A549 (cell line): ENCODE measurements around the gene CNTN1.

Source experiments
- BCL3 ChIP-seq: fragments of >200 bp; sonication (Bioruptor Twin); formaldehyde crosslinking; IDR thresholded peaks from 3 replicates; pipeline ENCODE4 v1.6.1; 2016
- CEBPB ChIP-seq, 2 experiments: fragments of >200 bp in 1 of 2; sonication (Bioruptor Twin) in 1 of 2; formaldehyde crosslinking in 1 of 2; IDR thresholded peaks; 2 replicates each; pipeline ENCODE4 v1.6.1; 2012 to 2016
- CHD2 ChIP-seq: fragments of 150-350 bp; IDR thresholded peaks from 2 replicates; pipeline ENCODE4 v1.6.1; 2014; ENCODE audit warnings: low read length; ENCODE audit not compliant: partially characterized antibody
- CHD4 ChIP-seq: fragments of 200-600 bp; sonication (generic); IDR thresholded peaks from 2 replicates; pipeline ENCODE4 v1.6.1; 2016; ENCODE audit warnings: antibody characterized with exemption, mild to moderate bottlenecking, borderline replicate concordance
- CTCF ChIP-seq: fragments of >200 bp; sonication (Bioruptor Twin); formaldehyde crosslinking; IDR thresholded peaks from 3 replicates; pipeline ENCODE4 v1.5.1; 2016
- FOSL2 ChIP-seq, 2 experiments: fragments of 450-650 bp in 1 of 2; fragments of >200 bp in 1 of 2; sonication (Bioruptor Twin) in 1 of 2; formaldehyde crosslinking; IDR thresholded peaks; 2 replicates each; pipeline versions ENCODE4 v1.5.0 to v1.6.1; 2016 to 2020; ENCODE audit warnings: mild to moderate bottlenecking in 1 of 2, moderate library complexity in 1 of 2
- GATA3 ChIP-seq: IDR thresholded peaks from 2 replicates; pipeline ENCODE4 v1.6.1; 2012; ENCODE audit warnings: borderline replicate concordance
- POLR2A ChIP-seq: IDR thresholded peaks from 2 replicates; pipeline ENCODE4 v1.6.1; 2012; ENCODE audit warnings: mild to moderate bottlenecking, low read length
- REST ChIP-seq: fragments of 200-600 bp; sonication (generic); IDR thresholded peaks from 2 replicates; pipeline ENCODE4 v1.6.1; 2016; ENCODE audit warnings: antibody characterized with exemption, mild to moderate bottlenecking, moderate library complexity
- RNF2 ChIP-seq: fragments of 200-600 bp; sonication (generic); IDR thresholded peaks from 2 replicates; pipeline ENCODE4 v1.6.1; 2016; ENCODE audit warnings: low read depth, mild to moderate bottlenecking, antibody characterized with exemption, moderate library complexity, borderline replicate concordance
- ZNF302 ChIP-seq: fragments of 250-450 bp; sonication (Bioruptor Pico); IDR thresholded peaks from 2 replicates; pipeline ENCODE4 v1.9.0; 2021; ENCODE audit warnings: inconsistent platforms, mild to moderate bottlenecking, moderate library complexity

GRCh38 chr12:40723001-40723400 lies 30.8 kb downstream of the CNTN1 start:
- TF ChIP-seq CHD4 (no peak), POLR2A (no peak), REST (no peak), ZNF302 (CRISPR knock-in tag) (no peak), FOSL2 (IDR thresholded peaks at IDR 0.05) (no peak), FOSL2 (CRISPR knock-in tag; IDR thresholded peaks at IDR 0.05) (no peak), CEBPB (IDR thresholded peaks at IDR 0.05) (no peak), CTCF (no peak), RNF2 (no peak), CHD2 (no peak), GATA3 (no peak), BCL3 (no peak)
